GM12891 (cell line): ENCODE data around the gene LBHD1.
"Not testable (repeated sequence)": the region's sequence is repeated elsewhere in the genome, so short reads cannot be mapped to it uniquely, and the experiment has no call there.

Experiments
- DNase-seq: peaks from one replicate; pipeline ENCODE4 v3.0.0; 2011; ENCODE audit warnings: low spot score; ENCODE audit not compliant: insufficient read length
- FAIRE-seq: peaks from 2 replicates; lab custom pipeline; 2011; peaks lifted over from hg19 to GRCh38; lab: Jason Lieb, UNC
- PAX5 ChIP-seq: IDR thresholded peaks from 2 replicates; pipeline ENCODE4 v1.6.1; 2011; ENCODE audit warnings: low read length, moderate library complexity, mild to moderate bottlenecking; ENCODE audit not compliant: insufficient read depth, severe bottlenecking
- POLR2A ChIP-seq: IDR thresholded peaks from 2 replicates; pipeline ENCODE4 v1.6.1; 2011; ENCODE audit warnings: low read depth, low read length, control low read depth
- POLR2AphosphoS5 ChIP-seq: IDR thresholded peaks from 2 replicates; pipeline ENCODE4 v1.6.1; 2011; ENCODE audit warnings: low read depth, low read length, control low read depth
- POU2F2 ChIP-seq: IDR thresholded peaks from 2 replicates; pipeline ENCODE4 v1.6.1; 2011; ENCODE audit warnings: low read depth, mild to moderate bottlenecking, control low read depth, low read length, moderate library complexity
- SPI1 ChIP-seq: IDR thresholded peaks from 2 replicates; pipeline ENCODE4 v1.6.1; 2011; ENCODE audit warnings: low read depth, low read length, control low read depth
- TAF1 ChIP-seq: IDR thresholded peaks from 2 replicates; pipeline ENCODE4 v1.6.1; 2011; ENCODE audit warnings: low read depth, low read length, control low read depth

Gene LBHD1

DNA sequence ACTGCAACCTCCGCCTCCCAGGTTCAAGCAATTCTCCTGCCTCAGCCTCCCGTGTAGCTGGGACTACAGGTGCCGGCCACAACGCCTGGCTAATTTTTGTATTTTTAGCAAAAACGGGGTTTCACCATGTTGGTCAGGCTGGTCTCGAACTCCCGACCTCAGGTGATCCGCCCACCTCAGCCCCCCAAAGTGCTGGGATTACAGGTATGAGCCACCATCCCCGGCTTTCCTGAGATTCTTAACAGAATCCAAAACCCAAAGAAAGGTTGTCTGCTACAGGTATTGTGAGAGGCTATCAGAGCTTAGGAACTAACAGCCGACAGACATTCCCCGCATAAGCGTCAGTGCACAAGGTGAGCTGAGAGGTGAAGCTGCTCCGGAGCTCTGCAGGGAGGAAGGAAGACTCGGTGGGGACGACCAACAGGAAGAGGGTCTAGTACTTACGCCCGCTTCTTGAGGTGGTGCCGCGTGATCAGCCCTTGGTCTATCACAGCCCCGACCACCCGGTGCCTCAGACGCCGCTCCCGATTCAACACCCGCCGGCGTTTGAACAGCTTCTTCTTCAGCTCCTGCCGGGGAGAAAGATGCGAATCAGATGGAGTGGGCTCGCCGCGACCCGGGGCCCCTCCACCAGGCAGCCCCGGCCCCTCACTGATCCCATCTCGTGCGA is 7.5 kb downstream of the LBHD1 start:
- DNase-seq: peak; percentile 59
- TF ChIP-seq TAF1 (no peak), PAX5 (no peak), POLR2AphosphoS5 (no peak), POLR2A (no peak), POU2F2 (no peak), SPI1 (no peak)
- no peak for FAIRE-seq

DNA sequence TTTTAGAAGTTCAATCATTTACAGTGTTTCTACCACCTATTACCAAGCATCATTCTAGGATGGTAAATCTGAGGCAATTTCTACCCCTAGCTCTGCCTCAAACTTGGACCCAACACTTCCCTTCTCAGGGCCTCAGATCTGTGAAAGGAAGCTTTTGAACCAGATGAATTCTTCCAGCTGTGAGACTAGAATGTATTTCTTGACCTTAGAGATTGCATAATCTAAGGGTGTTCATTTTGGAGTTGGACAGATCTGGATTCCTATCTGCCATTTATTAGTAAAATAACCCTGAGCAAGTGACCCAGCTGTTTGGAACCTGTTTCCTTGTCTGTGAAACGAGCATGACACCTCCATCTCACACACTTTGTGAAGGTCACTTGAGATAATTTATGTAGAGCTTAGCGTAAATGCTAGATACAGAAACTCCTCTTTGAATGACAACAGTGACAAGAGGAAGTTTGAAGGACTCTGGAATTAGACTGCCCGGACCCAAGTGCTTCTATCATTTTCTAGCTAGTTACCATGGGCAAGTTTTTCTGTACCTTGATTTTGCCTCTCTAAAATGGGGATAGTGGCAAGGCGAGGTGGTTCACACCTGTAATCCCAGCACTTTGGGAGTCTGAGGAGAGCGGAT is 15.2 kb downstream of the LBHD1 start:
- FAIRE-seq (no peak), DNase-seq (no peak)
- TF ChIP-seq TAF1 (no peak), POLR2A (no peak), PAX5 (no peak), POU2F2 (no peak), POLR2AphosphoS5 (no peak), SPI1 (no peak)

DNA sequence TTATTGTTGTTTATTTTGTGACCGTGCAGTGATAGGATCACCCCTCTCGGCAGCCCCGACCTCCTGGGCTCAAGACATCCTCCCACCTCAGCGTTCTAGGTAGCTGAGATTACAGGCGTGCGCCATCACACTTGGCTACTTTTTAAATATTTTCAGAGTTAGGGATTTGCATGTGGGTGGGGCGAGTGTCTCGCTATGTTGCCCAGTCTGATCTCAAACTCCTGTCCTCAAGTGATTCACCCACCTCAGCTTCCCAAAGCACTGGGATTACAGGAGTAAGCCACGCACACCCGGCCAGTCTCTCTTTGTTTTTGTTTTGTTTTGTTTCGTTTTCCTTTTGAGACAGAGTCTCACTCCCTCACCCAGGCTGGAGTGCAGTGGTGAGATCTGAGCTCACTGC is 17.8 kb downstream of the LBHD1 start:
- TF ChIP-seq POLR2AphosphoS5: no peak
- TF ChIP-seq TAF1: no peak
- TF ChIP-seq POU2F2: no peak
- TF ChIP-seq SPI1: no peak
- TF ChIP-seq POLR2A: no peak
- no peak for TF ChIP-seq PAX5
- FAIRE-seq: no peak
- no peak for DNase-seq

DNA sequence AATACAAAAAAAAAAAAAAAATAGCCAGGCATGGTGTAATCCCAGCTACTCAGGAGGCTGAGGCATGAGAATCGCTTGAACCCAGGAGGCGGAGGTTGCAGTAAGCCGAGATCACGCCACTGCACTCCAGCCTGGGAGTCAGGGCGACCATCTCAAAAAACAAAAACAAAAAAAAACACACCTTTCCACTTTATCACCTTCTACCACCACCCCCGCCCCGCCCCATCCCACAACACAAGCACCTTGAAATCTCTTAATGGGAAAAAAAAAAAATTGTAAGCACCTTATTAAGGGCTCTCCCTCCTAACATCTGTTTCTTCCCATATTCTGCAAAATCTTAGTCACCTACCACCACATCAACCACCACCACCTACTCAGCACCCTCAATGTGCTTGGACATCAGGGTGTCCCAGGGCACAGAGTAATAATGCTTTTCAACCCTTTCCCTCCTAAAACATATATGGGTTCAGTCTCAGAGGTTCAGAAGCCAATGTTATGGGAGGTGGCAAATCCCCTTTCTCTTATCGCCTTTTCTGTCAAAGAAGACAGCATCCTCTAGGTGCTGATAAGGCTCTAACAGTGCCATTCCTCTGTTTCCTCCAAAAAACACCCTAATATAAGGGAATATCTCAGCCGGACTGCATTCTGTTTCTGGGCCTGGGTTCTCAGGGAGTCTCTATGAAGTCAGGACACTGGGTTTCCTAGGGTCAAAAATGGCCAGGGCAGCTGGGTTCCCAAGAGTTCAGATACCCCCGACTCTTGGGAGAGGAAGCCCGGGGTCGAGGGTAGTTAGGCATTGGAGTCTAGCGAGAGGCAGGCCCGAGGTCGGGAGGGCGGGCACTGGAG is 19.7 kb downstream of the LBHD1 start:
- TF ChIP-seq POLR2AphosphoS5: no peak
- FAIRE-seq: no peak
- no peak for DNase-seq

DNA sequence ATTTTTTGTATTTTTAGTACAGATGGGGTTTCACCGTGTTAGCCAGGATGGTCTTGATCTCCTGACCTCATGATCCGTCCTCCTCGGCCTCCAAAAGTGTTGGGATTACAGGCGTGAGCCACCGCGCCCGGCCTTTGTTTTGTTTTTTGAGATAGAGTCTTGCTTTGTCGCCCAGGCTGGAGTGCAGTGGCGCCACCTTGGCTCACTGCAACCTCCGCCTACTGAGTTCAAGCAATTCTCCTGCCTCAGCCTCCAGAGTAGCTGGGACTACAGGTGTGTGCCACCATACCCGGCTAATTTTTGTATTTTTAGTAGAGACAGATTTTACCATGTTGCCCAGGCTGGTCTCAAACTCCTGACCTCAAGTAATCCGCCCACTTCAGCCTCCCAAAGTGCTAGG is 21.8 kb downstream of the LBHD1 start:
- not testable (repeated sequence) for DNase-seq, FAIRE-seq

- DNase-seq (no peak), FAIRE-seq (no peak)
- TF ChIP-seq PAX5 (no peak), SPI1 (no peak), TAF1 (no peak), POLR2A (no peak), POLR2AphosphoS5 (no peak), POU2F2 (no peak)
These were observed 22.6 kb downstream of the LBHD1 start for GRCh38 chr11:62649486-62649885.

DNA sequence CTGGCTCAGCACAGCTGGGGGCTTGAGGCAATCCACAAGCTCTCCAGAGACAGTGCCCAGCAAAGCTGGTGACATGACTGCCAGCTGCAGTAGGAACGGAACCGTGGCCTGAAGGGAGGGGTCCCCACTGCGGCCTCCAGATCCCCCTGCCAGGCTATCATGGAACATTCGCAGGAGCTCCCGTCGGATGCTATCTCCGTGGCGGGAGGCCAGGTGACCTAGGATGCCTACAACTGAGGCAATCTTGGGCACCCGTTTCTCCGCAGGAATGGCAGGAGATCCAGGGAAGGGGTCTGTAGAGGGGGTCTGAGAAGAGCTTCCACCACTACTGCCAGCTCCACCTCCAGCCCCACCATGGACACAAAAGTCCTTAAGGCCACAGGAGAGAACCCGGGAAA is 23.1 kb downstream of the LBHD1 start:
- DNase-seq (no peak), FAIRE-seq (no peak)
- no peak for TF ChIP-seq PAX5
- TF ChIP-seq POLR2AphosphoS5: no peak
- no peak for TF ChIP-seq POU2F2
- no peak for TF ChIP-seq TAF1
- TF ChIP-seq SPI1: no peak
- no peak for TF ChIP-seq POLR2A

DNA sequence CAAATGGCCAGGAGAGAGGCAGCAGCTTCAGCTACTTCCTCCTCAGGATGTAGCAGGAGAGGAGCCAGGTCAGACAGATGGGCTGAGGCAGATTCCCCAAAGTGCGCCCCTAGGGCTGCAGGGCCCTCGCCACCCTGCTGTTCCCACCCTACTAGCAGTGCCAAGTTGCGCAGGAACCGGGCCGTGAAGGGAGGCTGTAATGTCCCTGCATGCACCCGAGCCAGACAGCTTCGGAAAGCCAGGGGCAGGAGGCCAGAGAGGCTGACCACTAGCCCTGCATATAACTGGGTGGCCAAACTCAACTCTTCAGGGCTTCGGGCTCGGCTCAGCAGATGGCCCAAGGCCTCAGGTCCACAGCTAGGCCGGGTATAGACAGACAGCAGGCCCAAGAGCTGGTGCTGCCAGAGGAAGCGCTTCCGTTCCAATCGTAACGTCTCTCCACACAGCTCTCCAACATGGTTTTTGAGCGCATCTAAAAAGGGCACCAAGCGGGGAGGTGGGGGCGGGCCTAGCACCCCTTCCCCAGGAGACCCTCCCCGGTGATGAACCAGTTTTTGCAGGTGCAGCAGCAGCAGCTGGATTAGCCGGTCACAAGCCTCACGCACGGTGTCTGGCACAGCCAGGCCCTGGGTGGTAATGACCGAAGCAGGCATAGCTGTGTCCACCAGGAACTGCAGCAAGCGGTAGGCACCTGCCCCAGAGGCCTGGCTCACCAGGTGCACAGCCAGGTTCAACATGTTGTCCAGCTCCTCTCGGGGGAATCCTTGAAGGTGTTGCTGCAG is 23.7 kb downstream of the LBHD1 start:
- TF ChIP-seq TAF1 (no peak), PAX5 (no peak), POLR2AphosphoS5 (no peak), POU2F2 (no peak), SPI1 (no peak), POLR2A (no peak)
- DNase-seq: no peak
- FAIRE-seq: no peak

- FAIRE-seq (no peak), DNase-seq (no peak)
- TF ChIP-seq PAX5: no peak
- TF ChIP-seq POLR2A: peak; percentile 46; the same call in 1 of the 2 replicates
These were observed 24.5 kb downstream of the LBHD1 start for GRCh38 chr11:62647609-62648005.
